Activated CD4-positive, alpha-beta T cell treated with anti-CD3 and anti-CD28 coated beads, Interleukin-2, amount 50 U/mL, for 1 hour (primary cell): Measurements from ENCODE around the gene RSPRY1.

Experiments used
- DNase-seq: peaks from one replicate; pipeline ENCODE4 v3.0.0-alpha.2; 2020

RSPRY1 gene

GRCh38 chr16:57225978-57226377, 39.8 kb downstream of the RSPRY1 start:
- DNase-seq = no peak

GRCh38 chr16:57226701-57227621, 40.8 kb downstream of the RSPRY1 start:
- no peak for DNase-seq

GRCh38 chr16:57229079-57229478, 43.0 kb downstream of the RSPRY1 start:
- no peak for DNase-seq

GRCh38 chr16:57231821-57232350, 45.8 kb downstream of the RSPRY1 start:
- no peak for DNase-seq

- no peak for DNase-seq
Observed at GRCh38 chr16:57233944-57234706, 48.0 kb downstream of the RSPRY1 start.

- DNase-seq = no peak
Observed at GRCh38 chr16:57234707-57235092, 48.6 kb downstream of the RSPRY1 start.

GRCh38 chr16:57235128-57236021, 49.2 kb downstream of the RSPRY1 start:
- DNase-seq = no peak

GRCh38 chr16:57236022-57236350, 49.9 kb downstream of the RSPRY1 start:
- no peak for DNase-seq

GRCh38 chr16:57238682-57239081, 52.6 kb downstream of the RSPRY1 start:
- DNase-seq = no peak

- no peak for DNase-seq
Observed at GRCh38 chr16:57239107-57239506, 53.0 kb downstream of the RSPRY1 start.

GRCh38 chr16:57240851-57241250, 54.7 kb downstream of the RSPRY1 start:
- no peak for DNase-seq

GRCh38 chr16:57242650-57243049, 56.5 kb downstream of the RSPRY1 start:
- DNase-seq = no peak

GRCh38 chr16:57244463-57244766, 58.3 kb downstream of the RSPRY1 start:
- no peak for DNase-seq

GRCh38 chr16:57244767-57245471, 58.8 kb downstream of the RSPRY1 start, which contains the start of gene ARL2BP:
Gene ARL2BP (plus strand): TSS chr16:57245259. CDS start chr16:57245368, 109 bp downstream.
- DNase-seq = peak; percentile 97

- peak; percentile 16 for DNase-seq
Observed at GRCh38 chr16:57245472-57246113, 59.5 kb downstream of the RSPRY1 start.

- DNase-seq = no peak
Observed at GRCh38 chr16:57251352-57251751, 65.2 kb downstream of the RSPRY1 start.

- no peak for DNase-seq
Observed at GRCh38 chr16:57252148-57252721, 66.1 kb downstream of the RSPRY1 start.

GRCh38 chr16:57253466-57253865, 67.3 kb downstream of the RSPRY1 start:
- no peak for DNase-seq

GRCh38 chr16:57255686-57256415, 69.7 kb downstream of the RSPRY1 start:
- DNase-seq = no peak

GRCh38 chr16:57256601-57257395, 70.7 kb downstream of the RSPRY1 start:
- no peak for DNase-seq
